IPS-NIHi7 (cell line): ENCODE measurements around the gene ITIH2.
"Not testable (repeated sequence)": the region's sequence is repeated elsewhere in the genome, so short reads cannot be mapped to it uniquely, and the experiment has no call there.

Experiments used
- DNase-seq: peaks from one replicate; pipeline ENCODE4 v3.0.0; 2012; ENCODE audit warnings: mixed read lengths; ENCODE audit errors: extremely low spot score

Gene ITIH2

GRCh38 chr10:7703140-7703539 is at the start of gene ITIH2:
TSS of gene ITIH2 (plus strand) at chr10:7703316. CDS start at chr10:7703435, 119 bp downstream.
- no peak for DNase-seq

GRCh38 chr10:7657079-7657478 is 46.0 kb upstream of the ITIH2 start:
- not testable (repeated sequence) for DNase-seq

- DNase-seq: no peak
Observed at GRCh38 chr10:7657552-7657951, 45.6 kb upstream of the ITIH2 start.

GRCh38 chr10:7659560-7659959 is 43.6 kb upstream of the ITIH2 start:
- DNase-seq: no peak

- DNase-seq: no peak
Observed at GRCh38 chr10:7662522-7662921, 40.6 kb upstream of the ITIH2 start.

- no peak for DNase-seq
Observed at GRCh38 chr10:7664707-7665106, 38.4 kb upstream of the ITIH2 start.

- no peak for DNase-seq
Observed at GRCh38 chr10:7665767-7666166, 37.3 kb upstream of the ITIH2 start.

GRCh38 chr10:7666253-7667023 is 36.7 kb upstream of the ITIH2 start, which contains the start of gene ITIH5:
TSS of gene ITIH5 (minus strand) at chr10:7666966. CDS start at chr10:7666892, 74 bp downstream.
- DNase-seq: peak; percentile 45

- DNase-seq: peak; percentile 58
Observed at GRCh38 chr10:7667262-7668141, 35.6 kb upstream of the ITIH2 start.

- no peak for DNase-seq
Observed at GRCh38 chr10:7670157-7670556, 33.0 kb upstream of the ITIH2 start.

GRCh38 chr10:7672341-7673134 is 30.6 kb upstream of the ITIH2 start:
- DNase-seq: no peak

- no peak for DNase-seq
Observed at GRCh38 chr10:7679256-7679655, 23.9 kb upstream of the ITIH2 start.

GRCh38 chr10:7680078-7680477 is 23.0 kb upstream of the ITIH2 start:
- not testable (repeated sequence) for DNase-seq

GRCh38 chr10:7686351-7687171 is 16.6 kb upstream of the ITIH2 start:
- DNase-seq: no peak

GRCh38 chr10:7687228-7687907 is 15.7 kb upstream of the ITIH2 start:
- DNase-seq: peak; percentile 91

- DNase-seq: no peak
Observed at GRCh38 chr10:7689591-7689990, 13.5 kb upstream of the ITIH2 start.

GRCh38 chr10:7690885-7691597 is 12.1 kb upstream of the ITIH2 start:
- DNase-seq: not testable (repeated sequence)

GRCh38 chr10:7692368-7692767 is 10.7 kb upstream of the ITIH2 start:
- DNase-seq: not testable (repeated sequence)

- DNase-seq: not testable (repeated sequence)
Observed at GRCh38 chr10:7693194-7693593, 9.9 kb upstream of the ITIH2 start.

GRCh38 chr10:7696545-7696944 is 6.6 kb upstream of the ITIH2 start:
- no peak for DNase-seq
